Measurements from ENCODE around the gene SLC27A3. TPM values are rescaled to one million over a fixed set of nuclear protein-coding genes. Genes with fewer than 3 reads are reported as not detected.

Gene SLC27A3
- total RNA-seq, 4 donors from 2014 or later = 12.3 to 124 (median 22.0) TPM

DNA sequence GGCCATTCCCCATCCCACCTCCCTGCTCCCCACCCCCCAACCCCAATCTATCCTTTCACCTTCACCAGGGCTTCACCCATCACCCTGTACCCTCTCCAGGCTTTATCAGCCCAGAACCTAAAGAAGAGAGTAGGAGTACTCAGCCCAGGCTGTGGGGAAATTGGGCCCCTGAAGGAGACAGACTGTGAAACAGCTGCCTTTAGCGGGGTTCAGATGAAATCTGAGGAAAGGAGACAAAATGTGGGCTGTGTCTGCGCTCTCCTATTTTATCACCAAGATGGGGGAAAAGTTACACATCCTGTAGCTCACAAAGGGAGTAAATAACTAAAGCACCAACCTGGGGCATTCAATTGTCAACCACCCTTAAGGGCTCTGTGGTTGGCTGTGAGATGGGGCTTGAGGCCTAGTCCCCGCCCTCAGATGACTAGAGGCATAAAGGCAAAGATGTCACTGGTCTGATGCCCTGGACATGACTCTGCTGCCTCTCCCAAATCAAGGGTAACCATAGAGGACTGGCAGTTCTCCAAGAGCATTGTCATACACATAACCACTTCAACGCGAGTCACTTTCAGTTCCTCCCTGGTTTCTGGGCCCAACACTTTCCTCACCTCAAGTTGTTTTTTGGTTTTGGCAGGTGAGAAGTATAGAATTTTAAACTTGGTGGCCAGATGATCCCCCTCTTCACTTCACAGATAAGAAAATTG is 30.0 kb downstream of the SLC27A3 start:
- Histone ChIP-seq H3K27me3 (no peaks in the 10 kb centered on the region), H3K4me1 (peaks cover 0 to 11% (median 11%) of the 10 kb centered on the region in 4 donors), H3K27ac (peak overlapping the region; percentile 71 to 75 (median 72)), H3K4me3 (no peak overlapping the region), H3K36me3 (peaks cover 0 to 36% (median 0%) of the 10 kb centered on the region in 3 donors), H3K9me3 (no peaks in the 10 kb centered on the region)
- DNase-seq = peak in 2 of 3 donors; percentile 83 to 89
- TF ChIP-seq, protein P1, sequence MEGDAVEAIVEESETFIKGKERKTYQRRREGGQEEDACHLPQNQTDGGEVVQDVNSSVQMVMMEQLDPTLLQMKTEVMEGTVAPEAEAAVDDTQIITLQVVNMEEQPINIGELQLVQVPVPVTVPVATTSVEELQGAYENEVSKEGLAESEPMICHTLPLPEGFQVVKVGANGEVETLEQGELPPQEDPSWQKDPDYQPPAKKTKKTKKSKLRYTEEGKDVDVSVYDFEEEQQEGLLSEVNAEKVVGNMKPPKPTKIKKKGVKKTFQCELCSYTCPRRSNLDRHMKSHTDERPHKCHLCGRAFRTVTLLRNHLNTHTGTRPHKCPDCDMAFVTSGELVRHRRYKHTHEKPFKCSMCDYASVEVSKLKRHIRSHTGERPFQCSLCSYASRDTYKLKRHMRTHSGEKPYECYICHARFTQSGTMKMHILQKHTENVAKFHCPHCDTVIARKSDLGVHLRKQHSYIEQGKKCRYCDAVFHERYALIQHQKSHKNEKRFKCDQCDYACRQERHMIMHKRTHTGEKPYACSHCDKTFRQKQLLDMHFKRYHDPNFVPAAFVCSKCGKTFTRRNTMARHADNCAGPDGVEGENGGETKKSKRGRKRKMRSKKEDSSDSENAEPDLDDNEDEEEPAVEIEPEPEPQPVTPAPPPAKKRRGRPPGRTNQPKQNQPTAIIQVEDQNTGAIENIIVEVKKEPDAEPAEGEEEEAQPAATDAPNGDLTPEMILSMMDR (IDR thresholded peaks at IDR 0.05) = no peak
- TF ChIP-seq POLR2A (IDR thresholded peaks at IDR 0.05) = no peak

DNA sequence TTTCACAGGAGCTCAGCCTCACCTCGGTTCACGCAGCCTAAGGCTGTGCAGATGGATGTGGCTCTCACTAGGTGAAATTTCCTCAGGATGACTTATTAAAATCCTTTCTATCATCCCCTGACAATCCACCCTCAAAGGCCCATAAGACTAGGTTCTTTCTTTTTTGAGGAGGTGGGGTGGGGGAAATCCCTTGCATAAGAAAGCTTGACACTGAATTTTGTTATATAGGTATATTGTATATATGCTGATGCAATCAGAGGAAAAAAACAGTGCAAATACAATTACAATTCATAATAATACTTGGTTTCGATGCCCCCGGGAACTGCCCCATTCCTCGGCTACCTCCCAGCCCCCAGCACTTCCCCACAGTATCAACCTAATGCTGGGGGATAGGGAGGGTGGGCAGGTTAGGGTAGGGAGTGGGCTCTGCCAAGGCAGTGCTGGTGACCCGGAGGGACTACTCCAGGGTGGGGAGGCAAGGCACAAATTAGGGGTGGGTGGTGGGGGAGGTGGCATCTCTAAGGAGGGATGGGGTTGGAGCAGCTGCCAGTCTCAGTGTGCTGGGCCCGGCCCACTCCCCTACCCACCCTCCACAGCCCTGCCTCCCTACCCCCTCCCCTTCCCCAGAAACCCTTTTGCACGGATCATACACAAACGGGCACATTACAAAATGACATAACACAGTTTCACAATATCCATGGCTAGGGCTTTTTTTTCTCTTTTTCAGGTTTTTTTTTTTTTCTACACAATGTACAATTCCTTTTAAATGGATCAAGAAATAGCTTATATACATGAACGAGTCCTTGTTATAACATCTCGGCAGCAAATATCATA is 30.9 kb downstream of the SLC27A3 start:
- peak overlapping the region; percentile 71 to 75 (median 72) for H3K27ac ChIP-seq

DNA sequence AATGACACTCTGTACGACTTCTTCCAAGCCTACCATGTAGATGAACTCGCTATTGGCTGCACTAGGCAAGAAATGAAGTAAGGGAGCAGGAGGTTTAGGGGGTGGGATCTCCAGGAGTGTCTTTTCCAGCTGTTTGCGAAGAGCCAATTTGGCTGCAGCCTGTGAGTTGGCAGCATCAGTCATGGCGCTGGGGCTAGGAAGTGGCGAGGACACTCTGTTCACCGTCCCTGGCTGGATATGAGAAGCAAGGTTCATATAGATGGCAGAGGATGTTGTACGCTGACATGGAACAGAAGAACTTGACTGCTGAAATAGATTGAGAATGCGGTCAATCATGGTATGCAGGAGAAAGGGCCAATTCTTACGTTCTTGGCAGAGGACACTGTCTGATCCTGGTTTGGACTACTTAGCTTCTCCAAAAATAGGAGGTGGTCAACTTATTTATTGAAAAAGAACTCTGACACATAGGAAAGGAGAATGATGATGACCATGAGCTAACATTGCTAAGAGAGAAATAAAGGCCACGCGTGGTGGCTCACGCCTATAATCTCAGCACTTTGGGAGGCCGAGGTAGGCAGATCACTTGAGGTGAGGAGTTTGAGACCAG is 41.2 kb downstream of the SLC27A3 start:
- Histone ChIP-seq H3K36me3 (peaks cover 0 to 84% (median 0%) of the 10 kb centered on the region in 3 donors), H3K27me3 (no peaks in the 10 kb centered on the region), H3K4me1 (no peaks in the 10 kb centered on the region), H3K9me3 (no peaks in the 10 kb centered on the region), H3K4me3 (no peak overlapping the region), H3K27ac (no peak overlapping the region)
- TF ChIP-seq, protein P1 (IDR thresholded peaks at IDR 0.05) = no peak
- TF ChIP-seq POLR2A (IDR thresholded peaks at IDR 0.05) = no peak
- no peak for DNase-seq

More for the DNA sequence above, 30.9 kb downstream of the SLC27A3 start:
- DNase-seq = peak in 1 of 3 donors; percentile 42
- Histone ChIP-seq H3K4me1 (peaks cover 0 to 11% (median 11%) of the 10 kb centered on the region in 4 donors), H3K36me3 (peaks cover 0 to 45% (median 0%) of the 10 kb centered on the region in 3 donors), H3K9me3 (no peaks in the 10 kb centered on the region), H3K4me3 (no peak overlapping the region), H3K27me3 (no peaks in the 10 kb centered on the region)
- no peak for TF ChIP-seq POLR2A (IDR thresholded peaks at IDR 0.05)
- TF ChIP-seq, protein P1 (IDR thresholded peaks at IDR 0.05) = no peak

DNA sequence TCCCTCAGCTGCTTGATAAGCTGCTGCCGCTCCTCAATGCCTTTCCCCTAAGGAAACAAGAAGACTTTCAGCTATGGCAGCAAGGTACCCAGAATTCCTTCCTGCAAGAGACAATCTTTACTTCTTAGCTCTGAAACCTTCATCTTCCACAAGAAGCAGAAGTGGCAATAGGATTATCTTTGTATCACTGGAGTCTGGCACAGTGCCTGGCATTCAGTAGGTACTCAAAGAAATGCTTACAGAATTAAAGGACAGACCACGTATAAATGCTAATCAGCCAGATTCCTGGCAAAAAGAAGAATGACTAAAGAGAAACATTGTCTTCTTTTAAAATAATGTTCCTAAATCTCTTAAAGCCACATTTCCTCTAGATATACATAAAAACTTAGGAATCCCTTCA is 43.7 kb downstream of the SLC27A3 start:
- no peaks in the 10 kb centered on the region for H3K9me3 ChIP-seq
- H3K4me3 ChIP-seq = no peak overlapping the region
- H3K27me3 ChIP-seq = no peaks in the 10 kb centered on the region
- no peak for DNase-seq
- peaks cover 0 to 64% (median 0%) of the 10 kb centered on the region in 3 donors for H3K36me3 ChIP-seq
- TF ChIP-seq, protein P1 (IDR thresholded peaks at IDR 0.05) = no peak
- TF ChIP-seq POLR2A (IDR thresholded peaks at IDR 0.05) = no peak
- no peaks in the 10 kb centered on the region for H3K4me1 ChIP-seq
- no peak overlapping the region for H3K27ac ChIP-seq

DNA sequence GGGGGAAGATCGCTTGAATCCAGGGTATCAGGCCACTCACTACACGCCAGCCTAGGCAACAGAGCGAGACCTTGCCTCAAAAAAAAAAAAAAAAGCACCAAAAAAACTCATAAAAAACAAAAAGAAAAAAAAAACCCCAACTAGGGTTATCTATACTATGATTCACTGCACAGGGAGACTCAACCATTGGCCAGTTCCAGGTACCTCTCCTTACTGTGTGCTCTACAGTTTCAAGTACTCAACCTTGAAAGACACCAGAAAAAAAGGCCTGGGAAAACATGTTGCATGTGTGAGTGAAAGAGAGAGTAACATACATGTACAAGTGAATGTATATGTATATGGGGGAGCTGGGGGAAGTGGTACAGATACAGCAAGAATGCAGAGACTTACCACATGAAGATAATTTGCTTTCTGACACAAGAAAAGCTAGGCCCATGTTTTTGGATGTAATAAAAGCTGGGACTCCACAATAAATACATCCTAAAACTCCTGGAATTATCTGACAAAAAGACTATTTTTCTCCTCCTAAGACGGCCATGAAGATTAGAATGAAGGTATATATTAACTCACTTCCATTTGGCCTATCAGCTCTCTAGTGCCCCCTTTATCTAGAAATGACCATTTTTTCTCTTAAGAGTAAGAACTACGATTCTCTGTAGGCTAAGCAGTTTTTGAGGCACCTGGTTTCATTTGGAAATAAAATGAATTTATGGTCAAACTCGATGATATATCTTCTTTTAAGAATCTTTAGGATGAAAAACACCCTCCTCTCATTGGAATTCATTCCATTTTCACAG is 52.2 kb downstream of the SLC27A3 start:
- Histone ChIP-seq H3K4me3 (no peak overlapping the region), H3K9me3 (no peaks in the 10 kb centered on the region), H3K27ac (no peak overlapping the region), H3K27me3 (no peaks in the 10 kb centered on the region), H3K36me3 (peaks cover 0 to 36% (median 0%) of the 10 kb centered on the region in 3 donors), H3K4me1 (no peaks in the 10 kb centered on the region)
- no peak for DNase-seq
- no peak for TF ChIP-seq POLR2A (IDR thresholded peaks at IDR 0.05)
- TF ChIP-seq, protein P1 (IDR thresholded peaks at IDR 0.05) = no peak

Measured in Peyer's patch (tissue), 4 donors.